NCI-H1105 treated with DMSO at 0.1 percent for 48 hours (cell line): ENCODE results near the gene SNRK.

Experiments used
- DNase-seq: peaks from one replicate; lab custom pipeline; 2025; lab: John Stamatoyannopoulos, UW

The SNRK gene

DNA sequence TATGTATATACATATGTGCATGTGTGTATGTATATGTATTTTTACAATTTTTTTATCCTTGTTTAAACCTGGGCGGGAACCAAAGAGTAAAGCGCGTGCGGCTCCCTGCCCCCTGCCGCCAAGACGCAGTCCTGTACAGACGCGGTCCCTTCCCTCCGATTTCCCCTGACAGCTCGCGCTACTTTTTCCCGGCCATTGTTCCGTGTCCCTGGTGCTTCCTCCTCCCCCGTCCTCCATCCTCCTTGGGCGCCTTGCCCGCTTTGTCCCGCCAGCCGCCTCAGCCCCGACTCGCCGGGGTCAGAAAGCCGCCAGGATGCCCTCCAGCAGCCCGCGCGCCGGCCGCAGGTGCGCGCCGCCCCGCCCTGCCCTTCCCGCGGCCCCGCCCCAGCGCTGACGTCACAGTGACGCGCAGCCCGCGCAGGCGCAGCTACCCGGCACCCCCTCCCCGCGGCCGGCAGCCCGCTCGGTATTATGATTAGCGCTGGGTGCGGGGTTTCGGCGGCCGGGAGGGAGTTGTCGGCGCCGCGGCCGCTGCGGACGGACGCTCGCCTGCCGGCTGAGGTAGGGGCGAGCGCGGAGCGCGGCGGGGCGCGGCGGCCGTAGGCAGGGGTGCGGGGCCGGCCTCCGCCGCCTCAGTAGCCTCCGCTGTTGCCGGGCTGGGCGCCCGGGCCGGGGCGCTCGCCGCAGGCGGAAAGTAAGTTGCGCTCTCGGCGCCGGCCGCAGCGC lies at the start of gene SNRK:
Gene SNRK, plus strand, starts transcription at position 426 of the 726 bp plus-strand sequence. CDS start 16,664 bp downstream, outside the sequence.
- peak; percentile 72 for DNase-seq

DNA sequence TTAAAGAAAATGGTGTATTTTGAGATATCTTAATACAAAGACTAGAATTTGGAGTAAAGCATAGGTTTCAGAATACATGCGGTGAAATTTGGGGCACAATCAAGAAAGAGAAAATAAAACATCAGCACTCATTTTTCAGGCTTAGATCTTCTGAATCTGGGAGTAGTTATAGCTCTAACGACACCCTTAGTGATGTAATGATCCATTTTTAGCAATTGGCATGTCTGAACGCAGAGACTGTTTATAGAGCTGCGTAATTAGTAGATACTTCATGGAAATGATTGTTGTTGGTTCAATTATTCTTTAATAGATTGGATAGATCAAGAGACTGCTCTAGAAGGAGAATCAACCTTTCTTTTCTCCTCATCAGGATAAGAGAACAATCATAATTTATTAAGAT lies 47.5 kb upstream of the SNRK start:
- peak; percentile 41 for DNase-seq

DNA sequence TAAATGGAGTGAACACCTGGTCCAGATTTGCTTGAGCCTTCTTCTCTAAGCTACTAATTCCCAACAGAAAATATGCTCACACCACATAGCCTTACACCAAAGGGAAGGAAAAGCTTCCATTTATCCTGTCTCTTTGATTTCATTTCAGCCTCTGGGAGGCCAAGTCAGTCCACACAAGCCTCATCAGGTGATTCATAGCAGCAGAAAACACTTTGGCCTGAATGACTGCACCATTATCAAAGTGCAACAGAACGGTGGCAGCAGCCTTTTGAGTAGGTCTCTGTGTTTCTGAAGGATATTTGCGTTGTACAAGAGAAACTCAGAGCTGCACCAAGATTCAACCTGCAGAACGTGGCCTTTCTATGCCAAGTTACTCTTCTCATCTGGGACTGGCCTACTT lies 46.6 kb upstream of the SNRK start:
- no peak for DNase-seq

DNA sequence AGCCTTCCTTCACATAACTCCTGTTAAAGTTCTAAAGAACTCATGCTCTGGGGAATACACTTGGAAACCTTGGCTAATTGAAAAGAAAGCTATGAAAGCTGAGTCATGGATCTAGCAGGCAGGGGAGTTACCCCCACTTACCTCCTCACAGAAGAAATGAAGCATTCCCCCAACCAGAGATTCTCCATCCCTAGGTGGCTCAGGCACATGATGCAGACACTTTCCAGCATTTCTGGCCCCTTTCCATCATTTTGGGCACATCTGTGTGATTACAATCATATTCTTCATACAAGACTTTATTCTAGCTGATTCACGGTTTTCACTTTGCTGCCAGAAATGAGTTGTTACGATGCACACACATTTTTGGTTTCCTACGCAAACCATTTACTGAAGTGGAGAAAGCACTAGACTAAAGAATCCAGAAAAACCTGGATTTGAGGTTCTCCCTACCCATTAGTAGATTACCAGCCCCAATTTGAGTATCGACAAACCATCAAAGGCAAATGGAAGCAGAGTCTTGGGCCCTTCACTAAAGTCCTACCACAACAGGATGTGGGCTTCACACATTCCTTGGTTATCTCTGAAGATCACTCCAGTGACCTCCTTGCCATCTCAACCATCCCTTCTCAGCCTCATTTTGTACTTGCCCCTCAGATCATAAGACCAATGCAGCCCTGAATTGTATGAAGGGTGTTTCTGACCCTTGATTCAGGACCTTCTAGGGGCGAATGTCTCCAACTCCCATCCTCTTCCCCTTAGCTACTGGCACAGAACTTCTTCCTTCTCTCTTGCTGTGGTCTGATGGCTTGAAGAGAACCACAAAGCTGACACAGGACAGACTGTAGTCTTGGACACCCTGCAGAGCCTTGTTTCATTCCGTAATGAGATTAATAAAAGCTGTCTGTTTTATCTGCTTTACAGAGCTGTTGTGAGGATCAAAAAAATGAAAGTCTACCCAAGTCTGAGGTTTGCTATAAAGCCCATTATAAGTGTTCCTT lies 42.5 kb upstream of the SNRK start:
- no peak for DNase-seq

GRCh38 chr3:43244694-43245093 lies 41.6 kb upstream of the SNRK start:
- DNase-seq: no peak

DNA sequence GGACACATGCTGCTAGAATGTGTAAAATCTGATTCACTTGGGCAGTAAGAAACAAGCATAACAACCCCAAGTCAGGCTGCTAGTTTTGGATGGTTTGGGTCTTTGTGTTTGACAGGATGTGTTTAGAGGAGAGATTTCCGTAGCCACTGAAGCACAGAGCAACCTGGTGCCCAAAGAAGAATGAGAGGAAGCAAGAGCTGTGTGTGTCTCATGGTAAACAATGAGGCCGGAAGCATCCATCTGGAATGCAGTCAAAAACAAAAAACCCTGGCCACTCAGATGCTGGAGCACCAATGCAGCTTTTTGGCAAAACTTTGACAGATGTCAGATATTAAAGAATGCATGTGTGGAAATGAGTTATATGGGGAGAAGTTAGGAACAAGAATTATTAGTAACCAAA lies 39.4 kb upstream of the SNRK start:
- no peak for DNase-seq

GRCh38 chr3:43247561-43248184 lies 38.7 kb upstream of the SNRK start:
- DNase-seq: no peak

DNA sequence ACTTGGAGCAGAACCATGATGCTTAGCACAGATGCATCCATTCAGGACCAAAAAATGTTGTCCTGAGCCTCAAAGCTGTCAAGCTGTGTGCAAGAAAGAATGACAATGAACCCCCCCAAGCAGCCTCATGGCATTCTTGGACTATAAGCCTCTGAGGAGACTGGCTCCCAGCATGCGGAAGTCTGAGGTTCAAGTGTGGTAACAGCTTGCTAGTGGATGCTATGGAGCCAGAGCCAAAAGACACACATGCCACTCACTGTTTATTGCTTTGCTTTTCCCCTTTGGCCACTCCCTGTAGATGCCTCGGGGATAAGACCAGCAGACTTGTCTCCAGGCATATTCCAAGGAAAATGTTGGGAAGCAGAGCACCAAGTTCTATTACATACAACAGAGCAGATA lies 38.2 kb upstream of the SNRK start:
- no peak for DNase-seq

GRCh38 chr3:43248973-43249372 lies 37.4 kb upstream of the SNRK start:
- DNase-seq: no peak

GRCh38 chr3:43249405-43249804 lies 36.9 kb upstream of the SNRK start:
- no peak for DNase-seq

DNA sequence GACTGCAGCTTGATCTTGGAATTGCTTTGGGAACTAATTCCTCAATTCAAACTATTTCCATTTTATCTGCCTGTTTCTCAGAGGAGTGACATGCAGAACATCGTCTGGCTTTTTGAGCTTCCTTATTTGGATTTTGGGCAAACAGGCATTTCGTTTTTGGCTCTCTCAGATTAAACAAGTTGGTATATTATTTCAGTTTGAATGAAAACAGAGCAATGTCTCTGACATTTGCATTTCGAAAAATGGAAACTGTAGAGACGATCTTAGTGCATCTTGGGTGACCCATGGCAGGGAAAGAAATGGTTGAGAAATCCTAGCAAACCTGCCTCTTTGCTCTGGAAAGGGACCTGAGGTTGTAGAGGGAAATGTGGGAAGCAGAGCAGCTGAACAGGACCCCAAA lies 33.0 kb upstream of the SNRK start:
- no peak for DNase-seq

GRCh38 chr3:43254125-43254524 lies 32.2 kb upstream of the SNRK start:
- no peak for DNase-seq

GRCh38 chr3:43255662-43256061 lies 30.7 kb upstream of the SNRK start:
- DNase-seq: no peak

DNA sequence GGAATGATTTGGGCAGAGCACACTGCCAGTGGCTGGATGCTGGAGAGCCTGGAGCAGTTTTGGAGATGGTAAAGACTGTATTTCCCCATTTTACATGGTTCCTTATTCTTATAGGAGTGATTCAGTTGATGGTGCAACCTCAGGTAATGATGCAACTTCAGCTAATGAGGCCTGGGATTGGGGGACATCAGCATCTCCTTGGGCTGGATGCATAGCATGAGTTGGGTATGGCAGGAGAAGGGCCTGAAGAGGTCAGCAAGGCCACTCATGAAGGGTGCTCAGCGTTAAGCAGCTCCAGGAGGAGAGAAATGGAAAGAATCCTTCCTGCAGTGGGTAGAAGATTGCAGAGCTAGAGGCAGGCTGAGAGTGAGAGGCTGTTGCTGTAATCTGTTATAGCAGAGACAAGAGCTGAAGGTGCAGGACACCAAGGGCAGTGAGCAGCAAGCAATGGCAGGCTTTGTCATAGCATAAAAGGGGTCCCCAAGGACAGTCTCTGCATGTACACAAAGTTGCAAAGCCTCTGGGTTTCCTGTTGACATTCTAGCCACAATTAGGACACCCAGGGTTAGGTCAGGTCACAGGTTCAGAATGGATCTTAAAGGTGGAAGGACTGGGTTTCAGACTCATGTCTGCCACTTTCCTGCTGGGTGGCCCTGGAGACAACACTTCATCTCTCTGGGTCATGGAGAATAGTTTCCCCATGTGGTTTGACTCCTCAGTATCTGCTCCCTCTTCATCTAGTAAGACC lies 29.5 kb upstream of the SNRK start:
- no peak for DNase-seq

- DNase-seq: no peak
Observed at GRCh38 chr3:43257850-43258249, 28.5 kb upstream of the SNRK start.

DNA sequence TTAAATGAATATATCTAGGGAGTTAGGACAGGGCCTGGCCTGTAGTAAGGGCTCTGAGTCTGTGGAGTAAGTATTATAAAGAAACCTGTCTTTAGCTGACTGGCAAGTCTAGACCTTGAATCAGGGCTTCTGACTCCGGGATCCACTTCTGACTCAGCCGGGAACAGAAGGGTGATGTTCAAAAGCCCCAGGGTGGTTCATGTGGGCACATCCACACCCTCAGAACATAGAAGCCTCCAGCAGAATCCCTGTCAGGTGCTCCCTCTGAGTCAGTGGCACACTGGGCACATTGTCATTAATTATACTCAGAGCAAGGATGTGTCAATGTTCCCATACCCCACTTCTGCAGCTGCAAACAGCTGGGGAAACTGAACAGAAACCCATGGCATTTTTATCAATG lies 26.7 kb upstream of the SNRK start:
- DNase-seq: no peak

GRCh38 chr3:43260412-43260811 lies 25.9 kb upstream of the SNRK start:
- DNase-seq: no peak

- no peak for DNase-seq
Observed at GRCh38 chr3:43262194-43262593, 24.1 kb upstream of the SNRK start.

GRCh38 chr3:43266451-43266850 lies 19.9 kb upstream of the SNRK start:
- no peak for DNase-seq

DNA sequence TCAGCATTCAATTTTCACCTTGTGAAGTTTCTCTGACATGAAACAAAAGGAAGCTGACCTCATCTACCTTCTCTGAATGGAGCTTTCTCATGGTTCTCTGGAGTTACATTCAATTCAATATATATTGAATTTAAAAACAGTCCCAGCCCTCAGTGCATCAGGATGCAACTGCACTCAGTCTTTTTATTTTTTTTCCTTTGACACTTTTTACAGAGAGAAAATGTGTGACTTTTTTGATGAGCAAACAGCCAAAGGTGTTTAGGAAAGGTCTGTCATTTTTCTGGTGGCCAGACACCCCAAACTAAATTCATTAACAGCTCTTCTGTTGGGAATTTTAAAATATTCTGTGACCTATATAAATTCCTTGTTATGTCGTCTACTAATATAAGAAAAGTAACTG lies 19.3 kb upstream of the SNRK start:
- DNase-seq: no peak

DNA sequence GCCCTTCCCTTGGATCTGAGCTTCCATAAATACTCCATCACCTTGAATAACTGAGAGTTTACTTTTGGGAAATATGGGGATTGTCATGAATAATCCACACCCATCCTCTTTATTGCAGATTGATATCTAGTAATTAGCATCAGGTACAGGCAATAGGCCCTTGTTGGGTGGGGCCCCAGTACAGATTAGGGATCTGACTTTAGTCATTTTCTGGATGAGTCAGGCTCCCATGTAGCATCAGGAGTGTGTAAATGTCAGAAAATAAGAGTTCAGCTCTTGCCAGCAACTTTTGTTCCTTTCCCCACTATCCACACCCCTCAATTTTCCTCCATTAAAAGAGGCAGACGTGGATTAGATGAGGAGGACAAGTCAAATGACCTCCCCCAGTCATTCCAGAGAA lies 17.7 kb upstream of the SNRK start:
- no peak for DNase-seq

DNA sequence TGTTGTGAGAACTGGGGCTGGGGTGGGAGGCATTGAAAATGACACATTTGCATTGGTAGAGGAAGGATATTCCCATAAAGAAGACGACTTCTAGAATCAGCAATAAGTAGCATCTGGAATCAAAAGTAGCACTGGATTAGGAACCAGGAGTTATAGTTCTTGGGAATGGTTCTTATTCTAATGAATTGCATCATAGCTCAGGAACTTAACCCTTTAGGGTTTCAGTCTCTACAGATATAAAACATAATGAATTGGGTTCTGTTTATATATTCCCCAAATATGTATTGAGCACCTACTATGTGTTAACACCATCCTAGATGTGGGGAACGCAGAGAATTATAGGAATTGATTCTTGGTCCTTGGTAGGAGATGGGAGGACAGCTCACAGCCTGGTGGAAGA lies 16.3 kb upstream of the SNRK start:
- DNase-seq: no peak
